Activated CD8-positive, alpha-beta memory T cell treated with anti-CD3 and anti-CD28 coated beads for 48 hours (primary cell): ENCODE results near the gene DUXA.
"Not testable (repeated sequence)": the region's sequence is repeated elsewhere in the genome, so short reads cannot be mapped to it uniquely, and the experiment has no call there.

Experiments
- DNase-seq, 3 experiments: peaks; one replicate each; pipeline ENCODE4 v3.0.0-alpha.2; 2020; ENCODE audit warnings: low read depth in 2 of 3, low spot score in 2 of 3

The DUXA gene

DNA sequence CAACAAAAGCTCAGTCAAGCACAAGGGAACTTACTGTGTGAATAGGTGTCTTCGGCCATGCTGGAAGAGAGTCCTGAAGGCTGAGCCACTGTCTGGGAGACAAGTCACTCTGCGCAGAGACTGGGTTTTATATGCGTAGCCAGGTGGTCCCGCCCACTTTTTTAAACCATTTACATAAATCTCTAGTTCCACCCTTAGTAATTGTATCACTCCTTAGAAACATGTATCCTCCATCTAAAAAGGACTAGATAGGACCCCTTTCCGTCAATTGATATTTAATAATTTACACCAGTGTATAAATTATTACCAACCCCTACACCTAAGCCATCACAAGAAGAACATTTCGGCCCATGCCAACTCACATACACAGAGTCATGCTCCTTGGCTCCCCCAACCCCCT is at the start of gene DUXA:
Gene DUXA (minus strand): TSS at position 101 of the 400 bp plus-strand sequence. CDS start 42 bp downstream, at position 59.
- no peak for DNase-seq

DNA sequence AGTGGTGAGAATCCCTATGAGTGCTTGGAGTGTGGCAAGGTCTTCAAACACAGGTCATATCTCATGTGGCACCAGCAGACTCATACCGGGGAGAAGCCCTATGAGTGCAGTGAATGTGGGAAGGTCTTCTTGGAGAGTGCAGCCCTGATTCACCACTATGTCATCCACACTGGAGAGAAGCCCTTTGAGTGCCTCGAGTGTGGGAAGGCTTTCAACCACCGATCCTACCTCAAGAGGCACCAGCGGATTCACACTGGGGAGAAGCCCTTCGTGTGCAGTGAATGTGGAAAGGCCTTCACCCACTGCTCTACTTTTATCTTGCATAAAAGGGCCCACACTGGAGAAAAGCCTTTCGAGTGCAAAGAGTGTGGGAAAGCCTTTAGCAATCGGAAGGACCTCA is 44.8 kb upstream of the DUXA start:
- no peak for DNase-seq

DNA sequence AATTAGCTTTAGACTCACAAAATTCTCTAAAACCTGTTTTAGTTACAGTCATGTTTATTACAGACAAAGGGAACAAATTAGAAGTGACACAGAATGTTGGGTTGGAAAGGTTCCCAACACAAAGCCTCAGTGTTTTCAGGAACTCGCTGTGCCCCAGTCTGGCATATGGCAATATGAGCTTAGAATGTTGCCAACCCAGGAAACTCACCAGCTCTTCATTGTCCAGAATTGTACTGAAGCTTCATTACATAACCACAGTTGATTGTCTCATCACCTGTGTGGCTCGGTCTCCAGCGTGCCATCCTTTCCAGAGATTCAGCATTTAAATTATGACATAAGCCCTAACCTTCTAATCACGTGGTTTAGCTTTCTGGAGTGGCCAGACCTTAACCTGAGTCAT is 43.1 kb upstream of the DUXA start:
- DNase-seq, result no peak

DNA sequence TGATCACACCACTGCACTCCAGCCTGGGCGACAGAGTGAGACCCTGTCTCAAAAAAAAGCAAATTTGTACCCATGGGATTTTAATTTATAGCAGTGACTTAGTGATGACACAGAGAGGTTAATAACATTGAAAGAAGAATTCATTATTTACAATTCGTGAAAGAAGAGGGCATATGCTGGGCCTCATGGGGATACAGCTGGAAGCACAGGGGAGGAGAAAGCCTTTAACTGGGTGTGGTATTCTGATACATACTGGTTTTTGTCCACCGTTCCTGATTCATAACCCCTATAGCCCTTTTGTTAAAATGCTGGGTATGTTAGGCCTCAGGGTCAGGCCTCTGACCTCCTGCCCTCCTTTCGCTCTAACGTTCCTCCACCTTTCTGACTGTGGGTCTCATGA is 34.9 kb upstream of the DUXA start:
- no peak for DNase-seq

DNA sequence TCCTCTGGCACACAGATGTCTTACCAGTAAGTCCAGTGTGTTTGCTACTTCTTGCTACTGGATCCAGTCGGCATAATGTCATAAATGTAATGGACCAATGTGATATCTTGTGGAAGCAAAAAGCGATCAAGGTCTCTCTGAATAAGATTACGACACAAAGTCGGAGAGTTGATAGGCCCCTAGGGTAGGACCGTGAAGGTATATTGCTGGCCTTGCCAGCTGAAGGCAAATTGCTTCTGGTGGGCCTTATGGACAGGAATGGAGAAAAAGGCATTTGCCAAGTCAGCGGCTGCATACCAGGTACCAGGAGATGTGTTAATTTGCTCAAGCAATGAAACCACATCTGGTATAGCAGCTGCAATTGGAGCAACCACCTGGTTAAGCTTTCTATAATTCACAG is 30.6 kb upstream of the DUXA start:
- DNase-seq, result not testable (repeated sequence)

DNA sequence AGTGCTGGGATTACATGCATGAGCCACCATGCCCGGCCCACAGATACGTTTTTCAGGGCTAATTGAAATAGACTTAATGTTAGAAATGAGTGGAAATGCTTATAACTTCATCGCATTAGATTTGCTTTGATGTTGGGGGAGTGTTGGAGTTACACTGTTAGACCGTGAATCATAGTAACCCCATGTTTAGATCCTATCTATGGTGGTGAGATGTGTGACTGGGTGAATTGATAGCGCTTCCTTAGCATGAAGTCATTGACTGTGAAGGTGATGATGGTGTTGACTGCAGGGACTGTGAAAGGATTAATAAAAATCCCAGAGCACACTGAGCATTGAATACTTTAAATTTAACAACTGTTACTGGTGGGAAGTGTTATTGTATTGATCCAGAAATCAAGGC is 25.7 kb upstream of the DUXA start:
- DNase-seq, result no peak

DNA sequence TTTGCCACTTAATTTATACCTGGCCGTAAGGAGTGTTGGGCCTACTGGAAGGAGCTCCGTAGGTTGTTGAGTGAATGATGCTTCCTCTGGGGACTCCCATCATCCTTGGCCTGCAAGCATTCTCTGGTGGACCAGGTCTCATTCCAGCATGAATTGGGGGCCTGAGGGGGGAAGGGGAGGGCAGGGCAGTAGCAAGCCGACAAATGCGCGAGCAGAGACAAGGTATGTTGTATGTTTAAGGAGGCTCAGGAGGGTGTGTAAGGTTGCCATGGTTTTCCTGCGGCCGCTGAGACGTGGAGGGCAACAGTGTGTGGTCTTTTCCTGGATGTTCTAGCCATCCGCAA is 24.8 kb upstream of the DUXA start:
- DNase-seq, result no peak

DNA sequence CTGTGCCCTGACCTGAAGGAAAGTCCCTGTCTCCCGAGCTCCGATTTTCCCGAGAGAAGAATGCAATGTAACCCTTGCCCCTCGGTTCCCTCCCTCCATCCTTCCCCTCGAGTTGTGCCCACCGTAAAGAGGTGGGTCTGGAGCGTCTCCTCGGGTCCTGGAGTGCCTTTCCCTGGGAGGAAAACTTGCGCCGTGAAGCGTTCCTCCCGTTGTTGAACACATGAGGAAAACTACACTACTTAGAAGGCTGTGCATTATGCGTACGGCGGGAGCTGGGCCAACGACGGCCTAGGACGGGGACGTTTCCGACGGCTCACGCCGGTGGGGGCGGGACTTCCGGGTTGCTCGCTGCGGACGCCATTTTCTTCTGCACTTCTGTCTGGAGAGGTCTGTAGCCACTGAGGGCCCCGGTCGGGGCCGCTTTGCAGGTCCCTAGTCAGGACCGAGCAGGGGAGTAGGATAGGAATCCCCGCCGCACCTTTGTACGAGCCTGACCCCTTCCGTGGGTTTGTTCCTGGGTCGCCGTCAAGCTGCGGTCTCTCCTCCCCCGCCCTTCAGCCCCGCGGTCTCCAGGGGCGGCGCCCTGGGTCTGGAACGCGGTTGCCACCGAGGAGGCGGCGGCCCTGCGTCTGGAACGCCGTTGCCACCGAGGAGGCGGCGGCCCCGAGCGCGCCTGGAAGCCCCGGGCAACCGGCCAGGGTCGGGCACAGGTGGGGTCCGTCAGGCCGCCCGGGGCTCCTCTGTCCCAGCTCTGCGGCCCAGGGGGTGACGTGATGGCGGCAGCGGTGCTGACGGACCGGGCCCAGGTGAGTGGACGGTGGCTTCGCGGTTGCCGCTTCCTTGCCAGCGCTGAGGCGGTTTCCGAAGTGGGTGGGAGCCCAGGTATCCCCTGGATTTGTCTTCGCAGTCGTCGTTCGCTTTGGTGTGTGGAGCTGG is 24.1 kb upstream of the DUXA start, which contains the start of gene ZNF264:
Gene ZNF264 (plus strand): TSS at position 360 of the 936 bp plus-strand sequence. CDS start 414 bp downstream, at position 774.
- peak; percentile 70 to 71 (median 70) for DNase-seq

DNA sequence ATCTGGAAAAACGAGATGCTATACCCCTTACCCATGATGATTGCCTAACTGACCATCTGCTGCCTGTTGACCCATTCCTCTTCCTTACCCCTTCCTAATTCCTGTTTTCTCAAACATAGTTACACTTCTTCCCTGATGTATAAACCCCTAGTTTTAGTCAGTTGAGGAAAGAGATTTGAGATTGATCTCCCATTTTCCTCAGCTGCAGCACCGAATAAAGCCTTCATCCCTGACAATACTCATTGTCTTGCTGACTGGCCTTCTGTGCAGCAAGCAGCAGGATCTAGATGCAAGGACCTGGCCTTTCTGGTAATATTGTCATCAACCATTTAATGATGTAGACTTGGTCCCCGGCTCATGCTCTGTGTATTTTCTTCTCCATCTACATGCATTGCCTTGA is 23.0 kb upstream of the DUXA start:
- no peak for DNase-seq

DNA sequence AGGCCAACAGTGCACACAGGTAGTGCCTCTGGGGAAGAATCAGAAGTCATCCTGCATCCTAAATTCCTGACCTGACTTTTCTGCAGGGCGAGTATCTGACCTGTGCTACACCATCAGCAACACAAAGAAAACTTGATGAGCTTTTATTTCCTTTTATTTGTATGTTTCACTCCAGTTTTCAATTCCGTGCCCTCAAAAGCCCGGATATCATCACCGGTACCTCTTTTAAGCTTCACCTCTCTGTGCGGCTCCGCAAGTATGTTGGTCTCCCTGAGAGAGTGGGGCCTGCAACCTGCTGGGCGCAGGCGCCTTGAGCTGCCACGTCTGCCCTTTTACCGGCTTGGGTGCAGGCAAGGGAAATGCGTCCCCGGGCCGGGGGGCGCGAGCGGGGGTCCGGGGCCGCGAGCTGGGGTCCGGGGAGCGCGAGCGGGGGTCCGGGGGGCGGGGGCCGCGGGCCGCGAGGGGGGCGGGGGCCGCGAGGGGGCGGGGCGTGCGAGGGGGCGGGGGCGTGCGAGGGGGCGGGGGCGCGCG is 4.3 kb upstream of the DUXA start:
- no peak for DNase-seq

DNA sequence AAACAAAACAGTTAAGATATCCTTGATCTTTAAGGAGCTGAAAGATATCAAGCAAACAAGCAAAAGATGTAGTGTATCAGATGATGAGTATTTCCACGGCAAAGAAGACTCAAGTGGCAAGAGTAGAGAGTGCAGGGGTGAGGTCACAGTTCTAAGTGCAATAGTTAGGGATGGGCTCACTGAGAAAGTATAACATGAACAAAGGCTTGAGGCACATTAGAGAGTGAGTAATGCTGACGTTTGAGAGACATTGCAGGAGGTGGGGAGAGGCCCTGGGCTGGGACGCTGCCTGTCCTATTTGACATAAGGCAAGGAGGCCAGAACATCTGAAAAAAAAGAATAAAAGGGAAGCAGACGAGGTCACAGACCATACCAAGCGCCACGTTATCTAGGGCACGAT is 1.4 kb downstream of the DUXA start:
- DNase-seq, result no peak

DNA sequence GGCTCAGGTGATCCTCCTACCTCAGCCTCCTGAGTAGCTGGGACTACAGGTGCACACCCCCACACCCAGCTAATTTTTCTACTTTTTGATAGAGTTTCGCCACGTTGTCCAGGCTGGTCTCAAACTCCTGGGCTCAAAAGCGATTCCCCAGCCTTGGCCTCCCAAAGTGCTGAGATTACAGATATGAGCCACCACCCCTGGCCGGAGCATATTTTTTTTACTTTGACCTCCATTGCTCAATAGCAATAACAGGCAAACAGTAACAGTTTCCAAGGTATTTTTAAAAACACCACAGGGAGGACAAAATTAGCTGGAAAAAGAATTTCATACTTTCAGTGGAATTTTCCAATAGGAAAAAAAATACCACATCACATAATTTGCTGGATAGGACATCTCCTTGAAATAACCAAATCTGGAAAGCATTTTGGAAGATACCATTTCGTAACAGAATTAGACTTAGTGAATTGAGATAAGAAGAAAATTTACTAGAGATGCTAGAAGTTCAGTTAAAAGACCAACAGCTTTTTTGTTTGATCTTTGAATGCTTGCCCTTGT is 5.2 kb downstream of the DUXA start:
- no peak for DNase-seq

DNA sequence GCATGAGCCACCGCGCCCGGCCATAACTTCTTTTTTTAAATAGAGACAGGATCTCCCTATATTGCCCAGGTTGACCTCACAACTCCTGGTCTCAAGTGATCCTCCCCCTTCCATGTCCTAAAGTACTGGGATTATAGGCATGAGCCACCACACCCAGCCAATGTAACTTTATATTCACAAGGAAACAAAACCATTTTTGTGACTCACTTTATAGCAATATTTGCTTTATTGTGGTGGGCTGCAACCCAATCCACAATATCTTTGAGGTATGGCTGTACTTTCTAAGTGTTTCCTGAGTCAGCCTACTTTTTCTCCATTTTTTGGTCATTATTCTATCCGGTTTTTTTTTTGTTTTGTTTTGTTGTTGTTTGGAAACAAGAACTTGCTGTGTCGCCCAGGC is 14.4 kb downstream of the DUXA start:
- DNase-seq, result no peak

DNA sequence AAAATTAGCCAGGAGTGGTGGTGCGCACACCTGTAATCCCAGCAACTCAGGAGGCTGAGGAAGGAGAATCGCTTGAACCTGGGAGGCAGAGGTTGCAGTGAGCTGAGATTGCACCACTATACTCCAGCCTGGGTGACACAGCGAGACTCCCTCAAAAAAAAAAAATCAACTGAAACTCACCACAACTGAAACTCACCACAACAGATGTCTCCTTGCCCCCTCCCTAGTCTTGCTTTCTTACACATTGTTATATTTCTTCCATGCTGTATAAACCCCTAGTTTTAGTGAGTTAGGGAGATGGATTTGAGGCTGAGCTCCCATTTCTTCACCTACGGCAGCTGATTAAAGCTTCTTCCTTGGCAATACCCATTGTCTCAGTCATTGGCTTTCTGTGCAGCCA is 25.6 kb downstream of the DUXA start:
- no peak for DNase-seq

DNA sequence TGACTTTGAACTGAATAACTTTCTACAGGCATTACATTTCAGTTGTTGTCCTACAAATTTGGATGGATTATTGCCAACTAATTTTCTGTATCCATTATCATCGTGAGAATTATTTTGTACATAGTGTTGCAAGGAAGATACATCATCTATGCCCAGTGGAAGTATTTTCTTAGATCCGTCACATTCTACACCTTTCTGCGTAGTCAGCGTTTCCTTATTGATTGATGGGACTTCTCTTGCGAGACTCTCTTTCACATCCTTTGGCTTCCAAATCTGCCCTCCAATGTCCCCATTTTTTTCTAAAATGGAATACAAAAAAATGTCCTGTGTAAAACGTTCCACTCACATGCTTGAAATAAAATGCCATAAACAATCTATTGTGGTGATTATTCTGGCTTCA is 31.5 kb downstream of the DUXA start:
- no peak for DNase-seq

DNA sequence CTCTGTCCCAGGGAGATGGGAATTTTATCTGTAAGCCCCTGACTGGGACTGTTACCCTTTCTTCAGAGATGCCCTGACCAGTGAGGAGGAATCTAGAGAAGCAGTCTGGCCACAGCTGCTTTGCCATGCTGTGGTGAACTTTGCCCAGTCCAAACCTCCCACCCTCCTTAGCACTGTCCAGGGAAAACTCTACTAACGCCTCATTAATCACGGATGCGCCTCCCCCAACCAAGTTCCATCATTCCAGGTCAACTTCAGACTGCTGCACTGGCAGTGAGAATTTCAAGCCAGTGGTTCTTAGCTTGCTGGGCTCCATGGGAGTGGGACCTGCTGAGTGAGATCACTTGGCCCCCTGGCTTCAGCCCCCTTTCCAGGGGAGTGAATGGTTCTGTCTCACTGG is 39.9 kb downstream of the DUXA start:
- DNase-seq, result not testable (repeated sequence)

DNA sequence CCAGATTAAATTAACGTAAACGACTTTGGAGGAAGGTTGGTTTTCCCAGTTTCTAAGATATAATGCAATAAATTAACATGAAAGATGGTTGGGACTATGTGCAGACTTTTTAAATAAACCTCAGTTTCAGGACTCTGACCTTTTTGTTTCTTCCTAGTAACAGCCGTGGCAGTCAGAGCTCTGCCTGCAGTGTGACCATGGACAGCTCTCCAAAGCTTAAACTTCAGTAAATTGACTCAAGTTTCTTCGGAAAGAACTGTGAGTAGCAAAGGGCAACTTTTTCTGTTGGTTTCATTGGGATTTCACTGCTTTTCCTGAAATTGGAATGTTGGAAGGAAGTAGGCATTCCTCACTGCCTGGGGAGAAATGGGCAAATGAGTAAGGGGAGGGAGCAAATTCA is 43.4 kb downstream of the DUXA start:
- no peak for DNase-seq

DNA sequence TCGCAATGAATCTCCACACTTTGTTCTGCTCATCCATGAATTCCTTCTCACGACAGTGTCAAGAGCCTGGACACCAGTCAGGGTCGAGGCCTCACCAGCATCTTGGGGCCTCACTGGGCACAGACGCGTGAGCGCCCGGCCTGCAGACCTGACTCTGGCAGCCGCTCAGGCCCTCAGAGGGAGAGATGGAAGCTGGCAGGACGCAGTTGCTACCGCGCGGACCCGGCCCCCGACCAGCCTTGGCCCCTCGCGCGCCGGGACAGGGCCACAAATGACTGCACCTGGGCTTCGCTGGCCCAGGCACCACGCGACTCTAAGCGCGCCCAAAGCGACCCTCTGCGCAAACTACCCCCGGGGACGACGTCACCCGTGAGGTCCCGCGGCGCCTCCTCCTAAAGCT is 48.4 kb downstream of the DUXA start:
- no peak for DNase-seq

DNA sequence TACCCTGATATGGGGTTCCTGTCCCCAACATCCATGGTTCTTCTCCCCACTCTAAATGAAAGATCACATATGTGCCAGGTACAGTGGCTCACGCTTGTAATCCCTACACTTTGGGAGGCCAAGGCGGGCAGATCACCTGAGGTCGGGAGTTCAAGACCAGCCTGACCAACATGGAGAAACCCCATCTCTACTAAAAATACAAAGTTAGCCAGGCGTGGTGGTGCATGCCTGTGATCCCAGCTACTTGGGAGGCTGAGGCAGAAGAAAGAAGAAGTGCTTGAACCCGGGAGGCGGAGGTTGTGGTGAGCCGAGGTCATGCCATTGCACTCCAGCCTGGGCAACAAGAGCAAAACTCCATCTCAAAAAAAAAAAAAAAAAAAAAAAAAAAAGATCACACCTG is 53.8 kb downstream of the DUXA start:
- DNase-seq, result not testable (repeated sequence)

DNA sequence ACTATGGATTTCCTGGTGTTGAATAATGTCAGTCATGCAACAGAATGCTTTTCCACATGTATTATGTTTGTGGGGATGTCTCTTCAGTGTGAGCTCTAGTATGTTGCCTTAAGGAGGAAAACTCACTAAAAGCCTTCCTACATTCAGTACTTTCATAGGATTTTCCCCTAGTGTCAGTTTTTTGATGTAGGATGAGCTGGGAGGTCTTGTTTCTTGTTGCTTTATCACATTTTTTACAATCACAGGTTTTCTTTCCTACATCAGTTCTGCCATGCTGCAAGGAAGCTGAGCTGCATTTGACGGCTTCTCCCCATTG is 56.0 kb downstream of the DUXA start:
- DNase-seq, result no peak

DNA sequence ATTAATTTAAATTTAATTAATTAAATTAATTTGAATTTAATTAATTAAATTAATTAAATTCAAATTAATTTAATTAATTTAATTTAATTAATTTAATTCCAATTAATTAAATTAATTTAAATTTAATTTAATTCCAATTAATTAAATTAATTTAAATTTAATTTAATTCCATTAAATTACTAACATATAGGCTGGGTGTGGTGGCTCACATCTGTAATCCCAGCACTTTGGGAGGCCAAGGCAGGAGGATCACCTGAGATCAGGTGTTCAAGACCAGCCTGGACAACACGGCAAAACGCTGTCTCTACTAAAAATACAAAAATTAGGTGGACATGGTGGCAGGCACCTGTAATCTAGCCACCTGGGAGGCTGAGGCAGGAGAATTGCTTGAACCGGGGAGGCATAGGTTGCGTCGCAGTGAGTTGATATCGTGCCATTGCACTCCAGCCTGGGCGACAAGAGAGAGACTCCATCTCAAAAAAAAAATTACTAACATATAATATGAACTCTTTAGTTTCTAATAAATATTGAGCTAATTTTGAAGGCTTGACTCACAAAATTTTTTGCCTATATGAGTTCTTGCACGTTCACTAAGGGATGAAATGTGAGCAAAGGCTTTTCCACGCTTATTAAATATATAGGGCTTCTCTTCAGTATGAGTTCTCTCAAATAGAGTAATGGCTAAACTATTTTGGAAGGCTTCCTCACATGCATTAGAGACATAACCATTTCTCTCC is 56.5 kb downstream of the DUXA start:
- no peak for DNase-seq

DNA sequence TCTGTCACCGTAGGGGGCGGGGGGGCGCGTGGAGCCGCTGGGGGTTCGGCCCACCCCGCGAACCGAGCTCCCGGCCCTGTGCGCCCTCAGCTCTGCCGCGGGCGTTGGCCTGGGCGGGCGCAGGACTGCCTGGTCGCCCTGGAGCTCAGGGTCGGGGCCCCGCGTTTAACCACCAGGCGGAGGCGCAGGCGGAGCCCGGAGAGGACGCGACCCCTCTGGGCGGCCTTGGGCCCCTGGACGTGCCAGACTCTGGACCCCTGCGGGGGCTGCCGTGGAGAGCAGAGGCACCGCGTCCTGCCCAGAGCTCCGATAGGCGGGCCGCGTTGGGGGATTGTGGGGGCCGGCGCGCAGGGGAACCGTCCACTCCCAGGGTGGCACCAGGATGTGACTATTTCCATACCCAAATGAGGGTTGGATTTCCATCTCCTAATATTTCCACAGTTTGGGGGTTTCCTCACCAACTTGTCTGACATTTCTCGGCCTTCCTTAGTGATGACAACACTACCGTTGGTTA is 60.5 kb downstream of the DUXA start:
- no peak for DNase-seq
